GM12873 (cell line): ENCODE results near the gene SYT6.

Source experiments
- TF ChIP-seq, protein P1 (sequence below): IDR thresholded peaks from 2 replicates; pipeline ENCODE4 v1.5.1; 2012; ENCODE audit warnings: low read depth, mild to moderate bottlenecking, moderate library complexity, low read length, control low read depth; ENCODE audit not compliant: insufficient read depth; ENCODE audit errors: missing control alignments

The SYT6 gene

DNA sequence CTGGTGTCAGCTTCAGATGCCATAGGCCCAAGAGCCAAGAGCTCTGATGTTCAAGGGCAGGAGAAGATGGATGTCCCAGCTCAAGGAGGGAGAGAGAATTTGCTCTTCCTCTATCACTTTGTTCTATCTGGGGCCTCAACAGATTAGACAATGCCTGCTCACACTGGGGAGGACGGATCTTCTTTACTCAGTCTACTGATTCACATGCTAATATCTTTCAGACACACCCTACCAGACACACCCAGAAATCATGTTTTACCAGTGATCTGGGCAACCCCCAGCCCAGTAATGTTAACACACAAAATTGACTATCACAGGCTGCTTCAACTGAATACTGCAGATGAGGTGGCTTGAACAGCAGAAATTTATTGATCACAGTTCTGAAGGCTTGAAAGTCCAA lies 105.4 kb downstream of the SYT6 start:
- TF ChIP-seq, protein P1, sequence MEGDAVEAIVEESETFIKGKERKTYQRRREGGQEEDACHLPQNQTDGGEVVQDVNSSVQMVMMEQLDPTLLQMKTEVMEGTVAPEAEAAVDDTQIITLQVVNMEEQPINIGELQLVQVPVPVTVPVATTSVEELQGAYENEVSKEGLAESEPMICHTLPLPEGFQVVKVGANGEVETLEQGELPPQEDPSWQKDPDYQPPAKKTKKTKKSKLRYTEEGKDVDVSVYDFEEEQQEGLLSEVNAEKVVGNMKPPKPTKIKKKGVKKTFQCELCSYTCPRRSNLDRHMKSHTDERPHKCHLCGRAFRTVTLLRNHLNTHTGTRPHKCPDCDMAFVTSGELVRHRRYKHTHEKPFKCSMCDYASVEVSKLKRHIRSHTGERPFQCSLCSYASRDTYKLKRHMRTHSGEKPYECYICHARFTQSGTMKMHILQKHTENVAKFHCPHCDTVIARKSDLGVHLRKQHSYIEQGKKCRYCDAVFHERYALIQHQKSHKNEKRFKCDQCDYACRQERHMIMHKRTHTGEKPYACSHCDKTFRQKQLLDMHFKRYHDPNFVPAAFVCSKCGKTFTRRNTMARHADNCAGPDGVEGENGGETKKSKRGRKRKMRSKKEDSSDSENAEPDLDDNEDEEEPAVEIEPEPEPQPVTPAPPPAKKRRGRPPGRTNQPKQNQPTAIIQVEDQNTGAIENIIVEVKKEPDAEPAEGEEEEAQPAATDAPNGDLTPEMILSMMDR = no peak

DNA sequence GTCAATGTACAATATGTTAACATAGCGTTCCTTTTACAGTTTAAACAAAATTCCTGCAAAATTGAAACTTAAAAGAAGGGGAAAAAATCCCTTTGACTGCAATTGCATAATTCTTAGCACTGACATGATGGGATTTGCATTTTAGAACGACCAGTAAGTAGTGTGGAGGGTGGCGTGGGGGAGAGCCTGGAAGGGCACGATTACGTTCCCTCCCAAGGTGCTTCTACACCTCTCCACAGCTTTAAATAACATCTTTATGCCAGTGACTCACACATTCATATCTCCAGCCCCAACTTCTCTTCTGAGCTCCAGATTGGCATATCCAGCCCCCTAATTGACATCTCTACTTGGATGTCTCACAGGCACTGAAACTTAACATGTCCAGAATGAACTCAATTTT lies 110.1 kb downstream of the SYT6 start:
- TF ChIP-seq, protein P1 = no peak

DNA sequence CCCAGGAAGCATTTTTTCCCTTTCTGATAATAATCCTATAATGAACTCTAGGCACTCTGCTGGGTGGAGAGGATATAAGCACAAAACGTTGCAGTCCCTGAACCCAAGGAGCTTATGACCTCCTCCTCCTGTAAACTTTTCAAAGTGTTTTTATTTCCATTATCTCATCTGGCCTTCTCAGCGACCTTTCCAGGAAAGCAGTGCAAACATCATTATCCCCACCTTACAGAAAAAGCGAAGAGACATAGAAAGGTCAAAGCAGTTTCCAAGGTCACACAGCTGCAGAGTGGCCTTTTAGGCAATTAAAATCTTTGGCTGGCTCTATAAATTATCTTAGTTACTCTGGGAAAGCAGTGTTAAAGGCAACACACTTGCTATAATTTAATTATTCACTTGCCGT lies 110.6 kb downstream of the SYT6 start:
- TF ChIP-seq, protein P1 = no peak

DNA sequence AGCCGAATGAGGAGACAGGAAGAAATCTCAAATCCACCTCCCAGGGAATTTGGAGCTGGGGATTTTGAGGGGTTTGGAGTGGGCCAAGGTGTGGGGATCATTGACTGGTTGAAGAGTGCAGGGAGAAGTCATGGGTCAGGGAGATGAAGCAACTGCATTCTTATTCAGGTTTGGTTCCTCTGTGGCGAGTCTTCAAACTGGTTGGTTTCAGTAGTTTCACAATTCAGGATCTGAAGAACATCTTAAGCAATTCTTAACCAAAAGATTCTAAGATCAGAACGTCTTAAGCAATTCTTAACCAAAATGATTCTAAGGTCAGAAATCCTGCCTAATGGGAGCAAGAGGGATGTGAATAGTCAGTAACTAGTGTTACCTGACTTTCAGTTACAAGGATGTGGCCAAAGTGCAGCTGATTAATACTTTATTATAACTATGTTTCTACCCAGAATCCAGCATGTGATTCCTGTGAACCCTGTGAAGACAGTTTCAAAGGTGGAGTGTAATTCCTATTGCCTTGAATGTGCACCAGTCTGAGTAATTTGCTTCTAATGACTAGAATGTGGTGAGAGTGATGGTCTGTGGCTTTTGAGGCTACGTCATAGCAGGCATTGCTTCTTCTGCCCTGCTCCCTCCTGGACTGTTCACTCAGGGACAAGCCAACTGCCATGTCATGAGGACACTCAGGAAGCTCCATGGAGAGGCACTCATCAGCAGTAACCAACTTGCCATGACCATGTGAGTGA lies 113.2 kb downstream of the SYT6 start:
- TF ChIP-seq, protein P1 = no peak
